Keratinocyte (primary cell): Measurements from ENCODE around the gene SCNN1A.

Experiments used
- CTCF ChIP-seq, 3 experiments: IDR thresholded peaks in 1 of 3; conservative IDR thresholded peaks in 1 of 3; optimal IDR thresholded peaks in 1 of 3; 2 replicates in 2 of 3; 3 replicates in 1 of 3; pipeline versions ENCODE3 to v1.5.1; 2011; ENCODE audit warnings: low read length in 3 of 3, mild to moderate bottlenecking in 3 of 3, moderate library complexity in 2 of 3, control low read depth in 1 of 3, inconsistent platforms in 1 of 3; ENCODE audit not compliant: insufficient read depth in 2 of 3; ENCODE audit errors: extremely low read depth in 1 of 3
- EZH2 ChIP-seq: IDR thresholded peaks from one replicate; pipeline ENCODE4 v1.6.1; 2012; ENCODE audit warnings: inconsistent platforms, mild to moderate bottlenecking, low read length, moderate library complexity

- no peak for TF ChIP-seq CTCF (optimal IDR thresholded peaks at IDR 0.05 in 1 of 3, IDR thresholded peaks at IDR 0.05 in 1 of 3, conservative IDR thresholded peaks at IDR 0.05 in 1 of 3; ENCODE audit: extremely low read depth in 1 of 3, insufficient read depth in 2 of 3, low read length in 3 of 3)
- TF ChIP-seq EZH2: no peak
Measured at GRCh38 chr12:6312529-6313325, 62.6 kb downstream of the SCNN1A start.
